MCF 10A (cell line): ENCODE data around the gene KIRREL3. TPM values are rescaled to one million over a fixed set of nuclear protein-coding genes. Genes with fewer than 3 reads are reported as not detected.
A peak's percentile ranks its signal among the peaks of the same experiment; 100 is the strongest.

Experiments
- BruUV-seq: library from RNA; stranded (reverse); fragments of 400-500 nt; replicated peaks from 2 replicates; lab custom pipeline; 2021; lab: Mats Ljungman, UMichigan
- CTCF ChIA-PET: fragments of 300-600 bp; sonication (Branson Sonifier 250); formaldehyde crosslinking; extraction: SDS; loops from one replicate; lab custom pipeline; 2021; ENCODE audit warnings: antibody characterized with exemption, inconsistent platforms; lab: Yijun Ruan, JAX
- POLR2A ChIA-PET: fragments of 300-600, 350-650 bp; sonication (Branson Sonifier 250); formaldehyde crosslinking; extraction: SDS; loops from one replicate; lab custom pipeline; 2020; ENCODE audit warnings: antibody characterized with exemption, inconsistent platforms; lab: Yijun Ruan, JAX
- DNase-seq: peaks from one replicate; pipeline ENCODE4 v3.0.0-alpha.2; 2018; ENCODE audit not compliant: unreplicated experiment
- H3K27ac Mint-ChIP-seq: one replicate; pipeline ENCODE4 v1.8.0; 2022; ENCODE audit warnings: mild to moderate bottlenecking, low read depth, mixed read lengths; ENCODE audit not compliant: unreplicated experiment
- H3K27me3 Mint-ChIP-seq: one replicate; pipeline ENCODE4 v1.8.0; 2022; ENCODE audit warnings: mixed read lengths; ENCODE audit not compliant: insufficient read depth, unreplicated experiment
- H3K36me3 Mint-ChIP-seq: one replicate; pipeline ENCODE4 v1.8.0; 2022; ENCODE audit warnings: mild to moderate bottlenecking, moderate library complexity, mixed read lengths; ENCODE audit not compliant: insufficient read depth, unreplicated experiment
- H3K4me1 Mint-ChIP-seq: one replicate; pipeline ENCODE4 v1.8.0; 2022; ENCODE audit warnings: mixed read lengths; ENCODE audit not compliant: insufficient read depth, unreplicated experiment
- H3K4me3 Mint-ChIP-seq: one replicate; pipeline ENCODE4 v1.8.0; 2022; ENCODE audit warnings: mild to moderate bottlenecking, moderate library complexity, mixed read lengths; ENCODE audit not compliant: unreplicated experiment
- H3K9me3 Mint-ChIP-seq: one replicate; pipeline ENCODE4 v1.8.0; 2022; ENCODE audit warnings: mixed read lengths; ENCODE audit not compliant: unreplicated experiment
- intact Hi-C: fragments of 100-400 bp; cut with micrococcal nuclease; formaldehyde crosslinking; loops from 2 replicates; pipeline ENCODE4 v1.14.1; 2022
- total RNA-seq: library from RNA; stranded (reverse); gene quantifications from 2 replicates; pipeline ENCODE4 v1.2.3, GENCODE V29; 2022
- TF ChIP-seq, protein P1 (sequence below): fragments of 200-600 bp; IDR thresholded peaks from one replicate; pipeline ENCODE4 v1.8.0; 2022; ENCODE audit warnings: antibody characterized with exemption, mild to moderate bottlenecking; ENCODE audit not compliant: unreplicated experiment

The KIRREL3 gene
- total RNA-seq, 1 experiment from 2014 or later: not detected

DNA sequence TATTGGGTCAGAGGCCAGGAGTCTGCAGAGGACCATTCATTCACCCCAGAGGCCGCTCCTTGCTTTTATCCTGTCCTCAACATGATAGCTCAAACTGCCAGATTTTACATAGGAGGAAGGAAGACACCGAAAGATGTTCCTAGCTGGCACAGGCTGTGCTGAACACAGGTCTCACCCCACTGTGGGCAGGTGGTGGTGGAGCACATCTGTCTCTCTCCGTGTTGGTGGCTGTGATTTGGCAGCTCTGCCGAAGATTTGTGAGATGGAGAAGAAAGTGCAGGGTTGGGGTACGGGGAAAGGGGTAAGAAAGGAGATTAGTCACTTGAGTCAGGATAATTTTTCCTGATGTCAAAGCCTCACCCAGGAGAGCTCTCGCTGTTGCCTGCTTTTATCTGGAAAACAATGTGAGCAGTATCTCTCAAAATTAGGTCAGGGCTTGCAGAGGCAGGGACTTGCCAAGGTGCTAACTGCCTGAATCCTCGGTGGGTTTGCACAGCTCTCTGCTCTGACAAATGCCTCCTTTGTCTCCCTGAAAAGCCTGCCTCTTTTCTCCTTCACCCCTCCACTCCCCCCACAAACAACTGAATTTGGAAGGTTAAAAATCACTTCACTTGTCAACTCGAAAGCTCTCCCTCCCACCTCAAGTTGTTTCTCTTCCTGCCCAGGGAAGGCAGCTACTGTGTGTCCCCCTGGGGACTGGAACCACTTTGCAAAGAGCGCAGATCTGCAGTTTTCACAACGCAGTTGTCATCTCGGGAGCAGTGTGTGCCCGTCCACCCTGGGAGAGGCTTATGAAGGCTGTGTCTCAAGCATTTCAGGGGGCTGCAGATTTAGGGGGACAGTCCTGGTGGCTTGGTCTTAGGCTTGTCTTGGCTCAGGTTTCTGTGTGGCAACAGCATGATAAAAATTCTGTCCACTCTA lies 345.4 kb downstream of the KIRREL3 start:
- no peak overlapping the region for H3K4me3 Mint-ChIP-seq
- no peaks in the 10 kb centered on the region for H3K27me3 Mint-ChIP-seq
- DNase-seq: no peak
- peak overlapping the region; percentile 16 for H3K27ac Mint-ChIP-seq
- intact Hi-C loops: no loop called here
- no peaks in the 10 kb centered on the region for H3K9me3 Mint-ChIP-seq
- POLR2A ChIA-PET: interaction anchor here (0.7 kb wide), 1 partner anchor 117 kb away, joined by 3 read pairs; no protein-coding TSS in a partner anchor
- no peaks in the 10 kb centered on the region for H3K36me3 Mint-ChIP-seq
- H3K4me1 Mint-ChIP-seq: peaks cover 14% of the 10 kb centered on the region
- BruUV-seq: no TSS peak
- CTCF ChIA-PET: interaction anchor here (1.0 kb wide), 1 partner anchor 336 kb away, joined by 3 read pairs; no protein-coding TSS in a partner anchor
- TF ChIP-seq, protein P1, sequence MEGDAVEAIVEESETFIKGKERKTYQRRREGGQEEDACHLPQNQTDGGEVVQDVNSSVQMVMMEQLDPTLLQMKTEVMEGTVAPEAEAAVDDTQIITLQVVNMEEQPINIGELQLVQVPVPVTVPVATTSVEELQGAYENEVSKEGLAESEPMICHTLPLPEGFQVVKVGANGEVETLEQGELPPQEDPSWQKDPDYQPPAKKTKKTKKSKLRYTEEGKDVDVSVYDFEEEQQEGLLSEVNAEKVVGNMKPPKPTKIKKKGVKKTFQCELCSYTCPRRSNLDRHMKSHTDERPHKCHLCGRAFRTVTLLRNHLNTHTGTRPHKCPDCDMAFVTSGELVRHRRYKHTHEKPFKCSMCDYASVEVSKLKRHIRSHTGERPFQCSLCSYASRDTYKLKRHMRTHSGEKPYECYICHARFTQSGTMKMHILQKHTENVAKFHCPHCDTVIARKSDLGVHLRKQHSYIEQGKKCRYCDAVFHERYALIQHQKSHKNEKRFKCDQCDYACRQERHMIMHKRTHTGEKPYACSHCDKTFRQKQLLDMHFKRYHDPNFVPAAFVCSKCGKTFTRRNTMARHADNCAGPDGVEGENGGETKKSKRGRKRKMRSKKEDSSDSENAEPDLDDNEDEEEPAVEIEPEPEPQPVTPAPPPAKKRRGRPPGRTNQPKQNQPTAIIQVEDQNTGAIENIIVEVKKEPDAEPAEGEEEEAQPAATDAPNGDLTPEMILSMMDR: no peak

DNA sequence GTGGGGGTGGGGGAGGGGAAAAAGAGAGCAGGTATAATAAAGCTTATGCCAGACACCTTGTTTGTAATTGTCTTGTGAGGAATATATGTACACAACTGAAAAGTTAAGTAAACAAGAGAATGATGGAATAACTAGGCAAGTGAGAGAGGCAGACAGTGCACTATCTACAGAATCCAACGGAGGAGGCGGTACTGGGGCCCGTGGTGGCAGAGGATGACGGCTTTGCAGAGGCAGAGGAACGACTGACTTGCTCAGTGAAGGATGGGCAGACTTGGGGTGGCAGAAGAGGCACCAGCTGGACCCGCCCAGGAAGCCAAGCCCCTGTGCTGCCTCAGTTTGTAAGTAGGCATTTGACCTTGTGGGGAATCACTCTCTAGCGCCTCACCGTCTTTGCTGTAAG lies 347.5 kb downstream of the KIRREL3 start:
- ChIA-PET CTCF (interaction anchor here (0.7 to 1.3 kb wide), 2 partner anchors 45 to 542 kb away, joined by 3 to 7 read pairs; no protein-coding TSS in a partner anchor), POLR2A (no interaction called here)
- no peak overlapping the region for H3K4me3 Mint-ChIP-seq
- no TSS peak for BruUV-seq
- H3K9me3 Mint-ChIP-seq: no peaks in the 10 kb centered on the region
- no peaks in the 10 kb centered on the region for H3K27me3 Mint-ChIP-seq
- intact Hi-C loops: no loop called here
- TF ChIP-seq, protein P1: no peak
- H3K27ac Mint-ChIP-seq: no peak overlapping the region
- no peaks in the 10 kb centered on the region for H3K36me3 Mint-ChIP-seq
- H3K4me1 Mint-ChIP-seq: peaks cover 20% of the 10 kb centered on the region
- DNase-seq: no peak

DNA sequence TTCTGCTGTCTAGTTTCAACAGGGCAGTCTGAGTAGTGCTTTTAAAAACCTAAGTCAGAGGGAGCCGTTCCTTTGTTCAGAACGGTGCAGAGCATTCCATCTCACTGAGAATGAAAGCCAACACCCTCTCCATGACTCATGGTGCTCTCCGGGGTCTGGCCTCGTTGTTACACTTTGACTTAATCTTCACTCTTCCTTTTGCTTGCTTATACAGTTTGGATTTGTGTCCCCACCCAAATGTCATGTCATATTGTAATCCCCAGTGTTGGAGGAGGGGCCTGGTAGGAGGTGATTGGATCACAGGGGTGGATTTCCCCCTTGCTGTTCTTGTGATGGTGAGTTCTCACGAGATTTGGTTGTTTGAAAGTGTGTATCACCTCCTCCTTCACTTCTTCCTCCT lies 352.8 kb downstream of the KIRREL3 start:
- Mint-ChIP-seq H3K36me3 (no peaks in the 10 kb centered on the region), H3K27me3 (no peaks in the 10 kb centered on the region), H3K27ac (peak overlapping the region; percentile 68), H3K4me1 (peaks cover 20% of the 10 kb centered on the region), H3K4me3 (peak overlapping the region; percentile 19), H3K9me3 (no peaks in the 10 kb centered on the region)
- peak; percentile 64 for DNase-seq
- ChIA-PET POLR2A (no interaction called here), CTCF (no interaction called here)
- TF ChIP-seq, protein P1: no peak
- BruUV-seq: no TSS peak
- intact Hi-C loops: no loop called here
